DOHH2 (cell line): ENCODE results near the gene ADAMTS13.

Experiments
- CTCF ChIP-seq: fragments of 200-600 bp; sonication (generic); IDR thresholded peaks from one replicate; pipeline ENCODE4 v1.5.1; 2014; ENCODE audit warnings: antibody characterized with exemption, mild to moderate bottlenecking, low read depth, low read length; ENCODE audit not compliant: poor library complexity, severe bottlenecking
- EZH2phosphoT487 ChIP-seq: fragments of 200-600 bp; sonication (generic); IDR thresholded peaks from 2 replicates; pipeline ENCODE4 v1.6.1; 2017; ENCODE audit warnings: borderline replicate concordance, mild to moderate bottlenecking, antibody characterized with exemption, low read length, moderate library complexity, mixed read lengths

- TF ChIP-seq CTCF, result no peak
- TF ChIP-seq EZH2phosphoT487, result no peak
Measured at GRCh38 chr9:133394687-133395271, 27.4 kb upstream of the ADAMTS13 start.
